Suprapubic skin (tissue), 4 donors: ENCODE data around the gene CEP350. TPM values are rescaled to one million over a fixed set of nuclear protein-coding genes. Genes with fewer than 3 reads are reported as not detected.

Source experiments
- DNase-seq, 2 donors: peaks; one replicate each; pipeline ENCODE4 v3.0.0-alpha.2; 2019; ENCODE audit warnings: low spot score in 2 of 2
- H3K27ac ChIP-seq: fragments of 200-600 bp; sonication (generic); one replicate; pipeline ENCODE4 v1.5.1; 2019
- H3K27me3 ChIP-seq: fragments of 200-600 bp; sonication (generic); one replicate; pipeline ENCODE4 v1.5.1; 2019
- H3K36me3 ChIP-seq: fragments of 200-600 bp; sonication (generic); one replicate; pipeline ENCODE4 v1.5.1; 2019
- H3K4me1 ChIP-seq: fragments of 200-600 bp; sonication (generic); one replicate; pipeline ENCODE4 v1.5.1; 2019
- H3K4me3 ChIP-seq: fragments of 200-600 bp; sonication (generic); one replicate; pipeline ENCODE4 v1.5.1; 2019; ENCODE audit warnings: mild to moderate bottlenecking
- H3K9me3 ChIP-seq: fragments of 200-600 bp; sonication (generic); one replicate; pipeline ENCODE4 v1.5.1; 2019
- EP300 ChIP-seq: sonication (generic); formaldehyde crosslinking; IDR thresholded peaks from one replicate; pipeline ENCODE4 v1.6.1; 2017; ENCODE audit warnings: antibody characterized with exemption
- POLR2A ChIP-seq, 2 donors: fragments of 450-650 bp; IDR thresholded peaks; one replicate each; pipeline ENCODE4 v1.6.1; 2017; ENCODE audit warnings: antibody characterized with exemption in 2 of 2, mild to moderate bottlenecking in 2 of 2, moderate library complexity in 2 of 2
- POLR2AphosphoS5 ChIP-seq, 3 donors: sonication (generic); formaldehyde crosslinking; IDR thresholded peaks; one replicate each; pipeline ENCODE4 v1.6.1; 2017; ENCODE audit warnings: antibody characterized with exemption in 3 of 3
- WGBS: methylation state at CpG from one replicate; pipeline ENCODE4 v1.1.5; 2018; 5-methylcytosine and 5-hydroxymethylcytosine counted together
- total RNA-seq, 4 donors: library from RNA; depleted of rRNA; stranded (reverse); fragments of >200 nt; gene quantifications; one replicate each; pipeline ENCODE4 v1.1.0, GENCODE V29; 2016
- TF ChIP-seq, protein P1 (sequence below), 2 donors: fragments of 200-600 bp in 1 of 2; fragments of 450-650 bp in 1 of 2; sonication (generic) in 1 of 2; IDR thresholded peaks; one replicate each; pipeline ENCODE4 v1.5.1; 2016 to 2019; ENCODE audit warnings: antibody characterized with exemption in 2 of 2, mild to moderate bottlenecking in 1 of 2, moderate library complexity in 1 of 2

Gene CEP350
- total RNA-seq, 4 donors from 2014 or later = 60.5 to 90.2 (median 68.4) TPM

DNA sequence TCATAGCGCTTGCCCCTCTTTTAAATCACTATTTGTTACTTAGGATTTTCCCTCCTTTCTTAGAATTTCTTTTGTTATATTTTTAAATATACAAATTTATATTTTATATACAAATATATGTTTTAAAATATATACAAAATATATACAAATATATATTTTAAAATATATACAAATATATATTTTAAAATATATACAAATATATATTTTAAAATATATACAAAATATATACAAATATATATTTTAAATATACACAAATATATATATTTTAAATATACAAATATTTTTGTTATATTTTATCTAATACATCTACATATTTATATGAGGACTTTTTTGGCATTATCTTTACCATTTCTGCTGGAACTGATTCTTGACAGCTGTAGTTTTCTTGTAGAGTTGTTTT is 149.2 kb downstream of the CEP350 start:
- peaks cover 64% of the 10 kb centered on the region for H3K36me3 ChIP-seq
- no peak overlapping the region for H3K4me3 ChIP-seq
- TF ChIP-seq EP300 = no peak
- TF ChIP-seq, protein P1, sequence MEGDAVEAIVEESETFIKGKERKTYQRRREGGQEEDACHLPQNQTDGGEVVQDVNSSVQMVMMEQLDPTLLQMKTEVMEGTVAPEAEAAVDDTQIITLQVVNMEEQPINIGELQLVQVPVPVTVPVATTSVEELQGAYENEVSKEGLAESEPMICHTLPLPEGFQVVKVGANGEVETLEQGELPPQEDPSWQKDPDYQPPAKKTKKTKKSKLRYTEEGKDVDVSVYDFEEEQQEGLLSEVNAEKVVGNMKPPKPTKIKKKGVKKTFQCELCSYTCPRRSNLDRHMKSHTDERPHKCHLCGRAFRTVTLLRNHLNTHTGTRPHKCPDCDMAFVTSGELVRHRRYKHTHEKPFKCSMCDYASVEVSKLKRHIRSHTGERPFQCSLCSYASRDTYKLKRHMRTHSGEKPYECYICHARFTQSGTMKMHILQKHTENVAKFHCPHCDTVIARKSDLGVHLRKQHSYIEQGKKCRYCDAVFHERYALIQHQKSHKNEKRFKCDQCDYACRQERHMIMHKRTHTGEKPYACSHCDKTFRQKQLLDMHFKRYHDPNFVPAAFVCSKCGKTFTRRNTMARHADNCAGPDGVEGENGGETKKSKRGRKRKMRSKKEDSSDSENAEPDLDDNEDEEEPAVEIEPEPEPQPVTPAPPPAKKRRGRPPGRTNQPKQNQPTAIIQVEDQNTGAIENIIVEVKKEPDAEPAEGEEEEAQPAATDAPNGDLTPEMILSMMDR (IDR thresholded peaks at IDR 0.05) = no peak
- TF ChIP-seq POLR2A (IDR thresholded peaks at IDR 0.05) = no peak
- TF ChIP-seq POLR2AphosphoS5 (IDR thresholded peaks at IDR 0.05) = no peak
- no peaks in the 10 kb centered on the region for H3K9me3 ChIP-seq
- no peaks in the 10 kb centered on the region for H3K27me3 ChIP-seq
- WGBS = 97% methylated on average over 1 of the region's 1 CpG
- DNase-seq = no peak
- no peak overlapping the region for H3K27ac ChIP-seq
- no peaks in the 10 kb centered on the region for H3K4me1 ChIP-seq

DNA sequence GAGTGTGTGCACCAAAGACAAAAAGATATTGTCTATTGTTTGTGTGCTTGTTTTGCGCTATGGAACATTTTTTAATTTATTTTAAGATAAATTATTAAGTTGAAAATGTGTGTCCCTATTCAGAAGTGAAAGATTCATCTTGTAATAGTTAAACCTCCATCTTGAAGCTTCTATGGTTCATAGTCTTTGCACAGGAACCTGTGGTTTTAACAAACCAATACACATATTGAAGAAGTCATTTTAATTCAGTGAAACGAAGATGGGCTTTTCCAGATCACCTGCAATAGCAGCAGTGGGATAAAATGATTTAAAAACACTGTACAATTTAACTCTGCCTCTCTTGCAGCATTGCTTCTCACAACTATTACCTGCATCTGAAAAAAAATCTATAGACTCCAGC is 157.5 kb downstream of the CEP350 start:
- H3K27me3 ChIP-seq = no peaks in the 10 kb centered on the region
- TF ChIP-seq, protein P1 (IDR thresholded peaks at IDR 0.05) = no peak
- no peak for TF ChIP-seq POLR2A (IDR thresholded peaks at IDR 0.05)
- 95% methylated on average over 2 of the region's 2 CpGs for WGBS
- H3K4me3 ChIP-seq = no peak overlapping the region
- H3K36me3 ChIP-seq = peaks cover 36% of the 10 kb centered on the region
- no peaks in the 10 kb centered on the region for H3K9me3 ChIP-seq
- H3K4me1 ChIP-seq = no peaks in the 10 kb centered on the region
- no peak overlapping the region for H3K27ac ChIP-seq
- DNase-seq = no peak

DNA sequence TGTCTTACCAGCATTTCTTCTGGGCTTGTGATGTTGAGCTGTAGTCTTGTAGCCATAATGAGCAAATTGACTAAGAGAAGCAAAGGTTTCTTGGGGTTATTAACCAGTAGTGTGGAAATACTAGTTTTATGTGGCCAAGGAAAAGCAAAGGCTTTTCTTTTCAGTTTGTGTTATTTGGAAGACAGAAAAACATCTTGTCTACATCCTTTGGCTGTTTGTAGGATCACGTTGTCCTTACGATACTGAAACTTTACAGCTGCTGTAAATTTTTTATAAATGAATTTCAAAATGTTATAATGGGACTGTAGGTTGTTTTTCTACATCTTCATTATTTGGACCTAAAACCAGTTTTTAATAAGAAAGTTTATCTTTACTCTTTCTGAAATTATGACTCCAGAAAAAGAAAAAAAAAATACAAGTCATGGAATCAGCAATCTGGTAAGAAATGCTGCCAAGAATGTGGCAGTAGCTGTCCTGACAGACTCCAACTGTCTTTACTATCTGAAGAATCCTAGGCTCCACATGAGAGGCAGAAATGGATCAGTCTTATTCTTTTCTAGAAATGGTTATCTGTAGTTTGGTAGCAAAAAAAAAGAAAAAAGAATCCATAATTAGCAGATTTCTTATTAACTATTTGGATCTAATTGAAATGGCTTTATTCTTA is 158.5 kb downstream of the CEP350 start:
- Histone ChIP-seq H3K4me3 (no peak overlapping the region), H3K27me3 (no peaks in the 10 kb centered on the region), H3K36me3 (peaks cover 31% of the 10 kb centered on the region), H3K9me3 (no peaks in the 10 kb centered on the region), H3K4me1 (no peaks in the 10 kb centered on the region), H3K27ac (no peak overlapping the region)
- 74% methylated on average over 2 of the region's 2 CpGs for WGBS
- no peak for TF ChIP-seq EP300
- TF ChIP-seq, protein P1 (IDR thresholded peaks at IDR 0.05) = no peak
- DNase-seq = no peak

DNA sequence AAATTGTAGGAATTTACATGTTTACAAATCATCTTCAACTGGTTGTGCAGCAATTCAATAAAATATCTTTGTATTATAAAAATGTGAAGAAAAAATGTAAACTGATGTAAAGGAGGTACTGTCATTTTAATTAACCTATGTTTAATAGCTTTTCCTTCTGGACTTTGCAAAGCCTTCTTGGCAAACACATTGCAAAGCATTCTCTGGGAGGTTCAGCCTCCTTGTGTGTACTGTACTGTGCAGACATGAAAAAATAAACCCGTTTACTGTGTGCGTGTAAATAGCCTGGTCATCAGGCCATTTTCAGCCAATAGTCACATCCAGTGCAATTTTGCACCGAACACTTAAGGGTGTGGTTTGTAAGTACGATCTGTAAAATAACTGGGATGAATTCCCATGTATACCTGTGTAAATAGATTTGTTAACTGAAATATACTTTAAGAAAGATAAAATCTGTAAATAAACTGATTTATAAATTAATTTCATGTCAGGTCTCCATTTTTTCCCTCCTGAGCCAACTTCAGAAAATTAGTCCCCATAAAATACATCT is 159.9 kb downstream of the CEP350 start:
- H3K4me3 ChIP-seq = no peak overlapping the region
- H3K4me1 ChIP-seq = no peaks in the 10 kb centered on the region
- 87% methylated on average over 4 of the region's 4 CpGs for WGBS
- H3K9me3 ChIP-seq = no peaks in the 10 kb centered on the region
- peaks cover 25% of the 10 kb centered on the region for H3K36me3 ChIP-seq
- no peak for DNase-seq
- no peak overlapping the region for H3K27ac ChIP-seq
- no peaks in the 10 kb centered on the region for H3K27me3 ChIP-seq
- TF ChIP-seq POLR2A (IDR thresholded peaks at IDR 0.05) = no peak
- TF ChIP-seq EP300 = no peak
- TF ChIP-seq POLR2AphosphoS5 (IDR thresholded peaks at IDR 0.05) = no peak
- TF ChIP-seq, protein P1 (IDR thresholded peaks at IDR 0.05) = no peak

DNA sequence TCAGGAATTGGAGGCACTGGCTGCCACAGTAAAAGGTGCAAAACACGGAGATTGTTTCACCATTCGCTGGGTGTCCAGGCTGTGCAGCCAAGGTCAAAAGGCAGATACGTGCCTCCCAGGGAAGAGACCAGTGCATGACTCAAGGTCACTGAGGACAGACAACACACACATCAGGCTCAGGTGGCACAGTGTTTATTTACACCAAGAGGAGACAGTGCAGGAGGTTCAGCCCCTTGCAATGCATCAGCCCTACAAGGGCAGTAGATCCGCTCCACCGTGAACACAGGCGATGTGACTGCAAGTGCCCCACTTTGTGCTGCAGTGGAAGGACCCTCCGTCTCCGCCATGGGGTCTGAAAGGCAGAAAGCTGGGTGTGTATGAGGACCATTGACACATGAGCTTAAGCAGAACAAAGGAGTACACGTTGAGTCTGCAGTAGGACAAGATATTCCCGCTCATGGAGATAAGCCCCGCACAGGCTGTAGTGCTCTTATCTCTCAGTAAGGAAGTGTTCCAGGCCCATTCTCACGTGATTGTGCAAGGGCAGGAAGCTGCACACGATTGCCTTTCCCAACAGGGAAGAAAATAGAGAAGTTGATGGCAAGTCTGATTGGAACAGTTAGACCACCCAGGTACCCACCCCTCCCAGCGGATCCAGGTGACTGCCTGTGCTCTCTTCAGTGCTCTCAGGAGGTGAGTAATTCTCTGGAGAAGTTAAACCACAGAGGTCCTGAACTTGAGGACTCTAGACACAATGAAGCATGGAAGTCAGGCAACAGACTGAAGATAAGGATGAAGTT is 162.6 kb downstream of the CEP350 start:
- Histone ChIP-seq H3K9me3 (no peaks in the 10 kb centered on the region), H3K4me3 (no peak overlapping the region), H3K36me3 (no peaks in the 10 kb centered on the region), H3K4me1 (no peaks in the 10 kb centered on the region), H3K27ac (no peak overlapping the region), H3K27me3 (no peaks in the 10 kb centered on the region)
- 78% methylated on average over 12 of the region's 14 CpGs for WGBS
- TF ChIP-seq, protein P1 (IDR thresholded peaks at IDR 0.05) = no peak
- TF ChIP-seq EP300 (no peak), POLR2AphosphoS5 (IDR thresholded peaks at IDR 0.05) (no peak), POLR2A (IDR thresholded peaks at IDR 0.05) (no peak)
- no peak for DNase-seq
